HG03135 (cell line): ENCODE results near the gene IFITM5.

ENCODE experiments used
- ATAC-seq: cut with Tn5 transposase; IDR thresholded peaks from one replicate; pipeline ENCODE4 v1.9.1; 2021; ENCODE audit warnings: mild to moderate bottlenecking, moderate library complexity; ENCODE audit not compliant: unreplicated experiment

IFITM5 gene

GRCh38 chr11:285021-285893, 14.1 kb downstream of the IFITM5 start:
- ATAC-seq = no peak

DNA sequence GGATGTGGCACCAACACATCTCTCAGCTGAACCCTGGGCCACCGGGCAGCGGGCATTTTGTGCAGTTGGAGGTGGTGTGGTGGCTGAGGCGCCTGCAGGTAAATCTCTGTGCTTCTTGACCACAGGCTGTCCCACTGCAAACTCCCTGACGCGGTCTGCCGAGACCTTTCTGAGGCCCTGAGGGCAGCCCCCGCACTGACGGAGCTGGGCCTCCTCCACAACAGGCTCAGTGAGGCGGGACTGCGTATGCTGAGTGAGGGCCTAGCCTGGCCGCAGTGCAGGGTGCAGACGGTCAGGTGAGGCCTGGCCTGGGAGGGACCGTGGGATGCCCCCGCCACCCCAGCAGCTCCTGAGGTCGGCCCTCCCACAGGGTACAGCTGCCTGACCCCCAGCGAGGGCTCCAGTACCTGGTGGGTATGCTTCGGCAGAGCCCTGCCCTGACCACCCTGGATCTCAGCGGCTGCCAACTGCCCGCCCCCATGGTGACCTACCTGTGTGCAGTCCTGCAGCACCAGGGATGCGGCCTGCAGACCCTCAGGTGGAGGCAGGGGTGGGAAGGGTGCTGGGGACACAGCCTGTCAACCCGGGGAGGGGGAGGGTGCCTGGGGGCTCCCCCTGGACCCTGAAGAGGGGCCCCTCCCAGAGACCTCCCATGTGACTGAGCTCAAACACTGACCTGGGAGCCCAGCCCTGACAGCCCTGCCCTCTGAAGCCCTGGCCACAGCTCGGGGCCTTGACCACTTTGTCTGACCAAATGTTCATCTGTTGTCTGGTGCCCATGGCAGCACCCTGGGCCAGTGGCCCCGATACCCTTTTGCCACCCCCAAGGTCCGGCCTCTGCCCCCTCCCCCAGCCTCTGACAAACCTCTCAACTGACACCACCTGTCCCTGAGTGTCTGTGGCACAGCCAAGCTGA, 15.0 kb downstream of the IFITM5 start:
- no peak for ATAC-seq

- ATAC-seq = no peak
These were observed 15.8 kb downstream of the IFITM5 start for GRCh38 chr11:283405-284104.

- ATAC-seq = no peak
These were observed 16.5 kb downstream of the IFITM5 start for GRCh38 chr11:282630-283360.

- no peak for ATAC-seq
These were observed 17.2 kb downstream of the IFITM5 start for GRCh38 chr11:282171-282570.

- ATAC-seq = no peak
These were observed 17.7 kb downstream of the IFITM5 start for GRCh38 chr11:281486-282161.

GRCh38 chr11:280706-281485, 18.4 kb downstream of the IFITM5 start:
- no peak for ATAC-seq

GRCh38 chr11:279966-280705, 19.2 kb downstream of the IFITM5 start:
- no peak for ATAC-seq

- ATAC-seq = no peak
These were observed 20.0 kb downstream of the IFITM5 start for GRCh38 chr11:279040-279965.

DNA sequence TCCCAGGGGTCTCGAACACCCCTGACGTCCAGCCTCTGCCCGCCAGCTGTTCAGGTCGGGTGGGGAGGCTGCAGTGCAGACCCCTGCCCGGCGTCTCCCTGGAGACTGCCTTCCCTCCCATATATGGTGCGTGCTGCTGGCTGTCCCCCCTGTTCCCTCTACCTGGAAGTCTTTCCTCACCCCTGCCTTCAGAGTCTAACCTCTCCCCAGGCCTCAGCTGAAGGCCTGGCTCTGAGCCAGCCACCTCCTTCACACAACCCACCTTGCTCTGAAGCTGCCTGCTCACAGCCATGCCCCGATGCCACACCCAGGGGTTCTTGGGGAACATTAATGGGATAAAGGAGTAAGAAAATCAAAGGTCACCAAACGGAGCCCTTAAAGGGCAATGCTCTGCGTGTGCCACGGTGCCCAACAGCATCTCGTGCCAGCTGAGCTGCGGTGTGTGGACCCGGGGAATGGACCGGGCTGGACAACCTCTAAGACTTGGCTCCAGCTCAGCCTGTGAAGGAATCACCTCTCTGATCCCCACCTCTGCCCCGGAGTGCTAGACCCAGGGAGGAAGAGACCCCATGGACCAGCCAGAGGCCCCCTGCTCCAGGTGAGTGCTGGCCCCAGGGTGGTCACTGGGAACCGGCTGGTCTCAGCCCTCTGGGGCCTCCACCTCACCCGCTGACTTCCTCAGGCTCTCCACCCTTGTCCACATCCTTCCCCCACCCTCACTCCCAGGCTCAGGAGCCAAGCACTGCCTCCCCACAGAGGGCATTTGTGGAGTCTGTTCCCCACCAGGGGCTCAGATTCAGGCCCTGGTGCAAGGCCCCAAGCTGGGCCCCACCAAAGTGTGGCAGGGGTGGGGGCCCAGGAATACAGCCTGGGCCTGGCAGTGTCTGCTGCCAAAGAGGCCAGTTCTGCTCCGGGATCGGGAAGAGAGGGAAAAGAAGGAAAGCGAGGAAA, 21.1 kb downstream of the IFITM5 start, which contains the start of gene NLRP6:
NLRP6 (plus strand) TSS at position 407 of the 951 bp plus-strand sequence; CDS start at position 570, 163 bp downstream.
- ATAC-seq = no peak

DNA sequence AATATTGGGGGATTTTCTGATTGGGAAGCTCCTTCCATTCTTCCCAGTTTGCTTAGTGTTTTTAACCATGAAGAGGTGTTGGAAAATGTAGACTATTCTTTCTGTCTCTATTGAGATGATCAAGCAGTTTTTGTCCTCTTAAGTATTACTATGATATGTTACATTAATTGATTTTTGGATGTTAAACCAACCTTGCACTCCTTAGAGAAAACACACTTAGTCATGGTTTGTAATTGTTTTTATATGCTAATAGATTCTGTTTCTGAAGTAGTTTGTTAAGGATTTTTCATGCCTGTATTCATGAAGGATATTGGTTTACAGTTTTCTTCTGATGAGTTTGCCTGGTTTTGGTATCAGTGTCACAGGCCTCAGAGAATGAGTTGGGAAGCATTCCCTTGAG, 23.1 kb downstream of the IFITM5 start:
- ATAC-seq = no peak

DNA sequence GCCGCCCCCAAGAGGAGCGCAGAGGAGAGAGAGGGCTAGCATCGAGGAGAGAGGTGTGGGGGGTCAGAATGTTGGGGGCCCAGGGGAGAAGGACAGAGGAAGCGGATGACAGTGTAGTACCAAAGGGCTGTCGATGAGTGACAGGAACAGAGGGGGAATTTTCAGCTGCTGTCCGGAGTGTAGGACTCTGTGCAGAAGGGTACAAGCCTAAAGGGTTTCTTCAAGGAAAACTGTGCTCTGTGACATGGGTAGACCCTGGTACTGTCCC, 26.5 kb downstream of the IFITM5 start:
- no peak for ATAC-seq

GRCh38 chr11:272195-272930, 27.0 kb downstream of the IFITM5 start:
- no peak for ATAC-seq

DNA sequence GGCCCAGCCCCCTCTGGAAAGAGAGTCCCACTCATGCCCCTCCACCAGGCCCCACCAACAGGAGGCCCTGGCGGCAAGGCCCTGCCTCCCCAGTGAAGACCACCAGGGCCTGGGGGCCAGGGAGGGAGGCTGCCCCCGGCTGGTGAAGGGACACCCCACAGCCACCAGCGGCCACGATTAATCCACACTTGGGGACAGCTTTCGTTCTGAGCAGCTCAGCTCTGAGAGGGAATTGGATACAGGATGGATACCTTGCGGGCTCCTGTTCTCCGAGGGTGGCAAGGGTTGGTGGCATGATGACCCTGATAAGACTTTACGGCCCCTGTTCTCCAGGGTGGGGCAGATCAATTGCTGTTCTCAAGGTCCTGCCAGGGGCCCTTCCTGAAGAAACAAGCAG, 28.0 kb downstream of the IFITM5 start:
- no peak for ATAC-seq

DNA sequence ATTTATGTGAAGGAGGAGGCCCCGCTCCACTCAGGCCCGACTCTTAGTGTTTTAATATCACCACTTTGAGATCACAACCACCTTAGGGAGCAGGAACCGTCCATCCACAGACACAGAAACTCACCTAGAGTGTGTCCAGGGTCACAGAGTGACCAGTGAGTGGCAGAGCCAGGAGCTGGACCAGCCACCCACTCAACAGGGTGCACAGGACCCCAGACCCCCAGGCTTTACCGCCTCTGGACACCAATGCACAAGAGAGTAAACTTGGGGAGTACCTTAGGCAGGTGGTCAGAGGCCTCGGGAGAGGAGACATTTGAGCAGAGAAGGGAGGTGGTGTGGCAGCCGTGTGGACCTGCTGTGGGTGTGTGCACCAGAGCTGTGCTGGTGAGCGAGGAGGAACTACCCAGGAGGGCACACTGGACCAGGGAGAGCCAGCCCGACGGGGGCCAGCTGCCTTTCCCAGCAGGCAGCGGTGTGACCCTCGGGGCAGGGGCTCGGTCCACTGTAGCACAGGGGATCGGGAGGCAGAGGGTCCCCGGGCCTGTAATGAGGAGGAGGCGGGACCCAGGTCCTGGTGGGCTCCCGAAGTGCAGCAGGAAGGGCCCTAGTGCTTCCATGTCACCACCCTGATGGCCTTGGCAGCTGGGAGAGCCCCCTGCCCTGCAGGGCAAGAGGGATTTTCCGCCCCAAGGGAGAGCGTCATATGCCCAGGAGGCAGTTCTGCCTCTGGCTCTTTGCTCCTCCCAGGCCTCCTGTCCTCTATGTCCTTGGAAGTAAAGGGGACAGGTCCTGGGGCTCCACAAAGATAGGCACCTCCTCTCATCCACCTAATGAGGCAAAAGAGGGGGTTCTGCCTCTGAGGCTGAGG, 28.6 kb downstream of the IFITM5 start:
- no peak for ATAC-seq
